ENCODE measurements around the gene CDKN2A. TPM values are rescaled to one million over a fixed set of nuclear protein-coding genes. Genes with fewer than 3 reads are reported as not detected.

The CDKN2A gene
- 282 and 404 TPM in 2 replicates for total RNA-seq (2021)
- percentile 95 among the genes with signal in this experiment for Bru-seq, nascent RNA
- percentile 97 among the genes with signal in this experiment for BruChase-seq, experiment 1, labeled RNA remaining after a 2-hour chase
- percentile 90 among the genes with signal in this experiment for BruChase-seq, experiment 2, labeled RNA remaining after a 6-hour chase
- long read RNA-seq, transcript CDKN2A-209 (3 exons, 926 nt) = minor isoform, 11 of 825 reads
- long read RNA-seq, transcript CDKN2A-201 (3 exons, 1,218 nt) = minor isoform, 369 of 825 reads
- long read RNA-seq, transcript CDKN2A-214 (3 exons, 1,283 nt) = major isoform, 371 of 825 reads
- long read RNA-seq, transcript CDKN2A-212 (2 exons, 678 nt) = minor isoform, 10 of 825 reads
- long read RNA-seq, partial matches to known transcripts = 1 of 825 reads
- long read RNA-seq, other reads (novel, unspliced or antisense) = 62 of 825 reads

DNA sequence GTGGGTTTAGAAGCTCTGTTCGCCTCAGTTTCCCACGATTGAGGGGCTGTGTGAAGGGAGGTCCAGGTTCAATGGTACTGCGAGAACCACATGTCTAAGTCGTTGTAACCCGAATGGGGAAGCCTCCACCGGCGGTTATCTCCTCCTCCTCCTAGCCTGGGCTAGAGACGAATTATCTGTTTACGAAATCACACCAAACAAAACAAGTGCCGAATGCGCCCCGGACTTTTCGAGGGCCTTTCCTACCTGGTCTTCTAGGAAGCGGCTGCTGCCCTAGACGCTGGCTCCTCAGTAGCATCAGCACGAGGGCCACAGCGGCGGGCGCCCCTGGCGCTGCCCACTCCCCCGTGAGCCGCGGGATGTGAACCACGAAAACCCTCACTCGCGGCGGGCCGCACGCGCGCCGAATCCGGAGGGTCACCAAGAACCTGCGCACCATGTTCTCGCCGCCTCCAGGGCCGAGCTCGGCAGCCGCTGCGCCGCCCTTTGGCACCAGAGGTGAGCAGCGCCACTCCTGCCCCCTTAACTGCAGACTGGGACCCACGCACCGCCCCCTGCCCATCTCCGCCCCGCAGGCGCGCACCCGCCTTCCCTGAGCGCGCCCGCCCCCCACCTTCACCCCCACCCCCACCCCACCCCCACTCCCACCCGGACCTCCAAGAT lies at the start of gene CDKN2A:
Gene CDKN2A, minus strand, starts transcription at position 500 of the 663 bp plus-strand sequence.
- peaks cover 91% of the 10 kb centered on the region for H3K79me2 ChIP-seq (ENCODE audit: low read depth)
- H3K27me3 ChIP-seq (ENCODE audit: insufficient read depth, low read depth) = no peaks in the 10 kb centered on the region
- peak within 1 kb of the TSS; percentile 85 for H2AFZ ChIP-seq
- peak within 1 kb of the TSS; percentile 94 for H3K4me2 ChIP-seq
- H3K27ac ChIP-seq = peak within 1 kb of the TSS; percentile 78
- CTCF ChIA-PET = interaction anchor here (0.6 to 1.1 kb wide), 4 partner anchors 14 to 441 kb away, joined by 3 to 8 read pairs (median 4); partner anchors contain the start of gene CDKN2B
- intact Hi-C loops (cut with micrococcal nuclease; ENCODE audit: unreplicated experiment) = loop anchor here (1.0 kb wide), 1 partner anchor 180 kb away; no protein-coding TSS in a partner anchor
- H3K36me3 ChIP-seq (ENCODE audit: low read depth) = peaks cover 11% of the 10 kb centered on the region
- H3K4me3 ChIP-seq = peak within 1 kb of the TSS; percentile 98
- peaks cover 18% of the 10 kb centered on the region for H3F3A ChIP-seq (ENCODE audit: insufficient read depth, low read depth)
- POLR2A ChIA-PET (ENCODE audit: unreplicated experiment) = interaction anchor here (0.6 kb wide), 3 partner anchors 14 to 192 kb away, joined by 3 to 45 read pairs (median 4); no protein-coding TSS in a partner anchor
- no TSS peak for BruUV-seq (replicated peaks)
- H3K9me3 ChIP-seq (ENCODE audit: insufficient read depth, low read depth) = no peaks in the 10 kb centered on the region
- H4K20me1 ChIP-seq (ENCODE audit: insufficient read depth) = no peaks in the 10 kb centered on the region
- no peaks in the 10 kb centered on the region for H3K9me2 ChIP-seq (ENCODE audit: insufficient read depth)
- peak in 1 of 2 experiments; percentile 57 for DNase-seq
- TF ChIP-seq EZH2 (IDR thresholded peaks at IDR 0.05; ENCODE audit: low read depth) (no peak), CTCF (conservative IDR thresholded peaks at IDR 0.05) (no peak)
- peaks cover 27% of the 10 kb centered on the region; the same call in 1 of the 2 replicates for H3K4me1 ChIP-seq (replicated peaks; ENCODE audit: insufficient read depth)

GRCh38 chr9:22043928-22044327 lies 49.7 kb upstream of the CDKN2A start:
- ChIA-PET POLR2A (ENCODE audit: unreplicated experiment) (no interaction called here), CTCF (no interaction called here)
- Histone ChIP-seq H3K27me3 (ENCODE audit: insufficient read depth, low read depth) (no peaks in the 10 kb centered on the region), H3K79me2 (ENCODE audit: low read depth) (no peaks in the 10 kb centered on the region), H3F3A (ENCODE audit: insufficient read depth, low read depth) (peaks cover 25% of the 10 kb centered on the region), H3K36me3 (ENCODE audit: low read depth) (no peaks in the 10 kb centered on the region), H3K4me2 (no peak overlapping the region), H3K27ac (peak overlapping the region; percentile 25; the same call in 1 of the 2 replicates), H2AFZ (no peak overlapping the region), H3K9me3 (ENCODE audit: insufficient read depth, low read depth) (no peaks in the 10 kb centered on the region), H4K20me1 (ENCODE audit: insufficient read depth) (no peaks in the 10 kb centered on the region), H3K4me3 (no peak overlapping the region), H3K4me1 (replicated peaks; ENCODE audit: insufficient read depth) (peaks cover 50% of the 10 kb centered on the region), H3K9me2 (ENCODE audit: insufficient read depth) (no peaks in the 10 kb centered on the region)
- DNase-seq = no peak
- intact Hi-C loops (cut with micrococcal nuclease; ENCODE audit: unreplicated experiment) = loop anchor here (5.0 kb wide), 2 partner anchors 58 to 173 kb away; no protein-coding TSS in a partner anchor
- BruUV-seq (replicated peaks) = no TSS peak
- TF ChIP-seq EZH2 (IDR thresholded peaks at IDR 0.05; ENCODE audit: low read depth) = no peak
- TF ChIP-seq CTCF (conservative IDR thresholded peaks at IDR 0.05) = no peak

DNA sequence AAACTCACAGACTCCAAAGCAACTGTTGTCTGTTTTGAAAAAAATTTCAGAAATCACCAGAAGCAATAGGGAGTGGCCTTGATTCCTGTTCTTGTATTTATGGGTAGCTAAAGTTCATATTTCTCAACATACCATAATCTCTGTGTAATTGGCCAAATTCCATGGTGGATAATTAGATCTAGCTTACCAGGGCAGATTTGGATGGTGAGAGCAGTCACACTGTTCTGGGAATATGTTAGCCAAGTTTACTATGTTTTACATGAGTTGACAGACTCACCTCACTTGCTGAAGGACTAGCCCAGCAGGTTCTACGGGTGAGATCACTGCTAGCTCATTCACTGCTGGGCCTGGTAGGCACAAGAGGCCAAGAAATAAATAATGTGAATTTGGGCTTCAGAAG lies 47.6 kb upstream of the CDKN2A start:
- CTCF ChIA-PET = interaction anchor here (1.0 kb wide), 1 partner anchor 33 kb away, joined by 3 read pairs; the partner anchor contains the start of gene CDKN2B
- POLR2A ChIA-PET (ENCODE audit: unreplicated experiment) = interaction anchor here (0.5 to 0.7 kb wide), 5 partner anchors 32 to 239 kb away, joined by 3 to 6 read pairs (median 4); partner anchors contain the start of gene CDKN2B
- H3F3A ChIP-seq (ENCODE audit: insufficient read depth, low read depth) = peaks cover 33% of the 10 kb centered on the region
- TF ChIP-seq CTCF (conservative IDR thresholded peaks at IDR 0.05) (no peak), EZH2 (IDR thresholded peaks at IDR 0.05; ENCODE audit: low read depth) (no peak)
- H3K36me3 ChIP-seq (ENCODE audit: low read depth) = no peaks in the 10 kb centered on the region
- H4K20me1 ChIP-seq (ENCODE audit: insufficient read depth) = no peaks in the 10 kb centered on the region
- no peak overlapping the region; the same call in 1 of the 2 replicates for H3K4me3 ChIP-seq
- peak overlapping the region; percentile 91 for H3K27ac ChIP-seq
- no peaks in the 10 kb centered on the region for H3K79me2 ChIP-seq (ENCODE audit: low read depth)
- H3K4me1 ChIP-seq (replicated peaks; ENCODE audit: insufficient read depth) = peaks cover 66% of the 10 kb centered on the region
- H3K27me3 ChIP-seq (ENCODE audit: insufficient read depth, low read depth) = no peaks in the 10 kb centered on the region
- DNase-seq = peak; percentile 67 to 94
- intact Hi-C loops (cut with micrococcal nuclease; ENCODE audit: unreplicated experiment) = loop anchor here (2.0 to 5.0 kb wide), 4 partner anchors 43 to 197 kb away; no protein-coding TSS in a partner anchor
- peak overlapping the region; percentile 72 for H3K4me2 ChIP-seq
- H3K9me3 ChIP-seq (ENCODE audit: insufficient read depth, low read depth) = no peaks in the 10 kb centered on the region
- H3K9me2 ChIP-seq (ENCODE audit: insufficient read depth) = no peaks in the 10 kb centered on the region
- BruUV-seq (replicated peaks) = no TSS peak
- no peak overlapping the region for H2AFZ ChIP-seq
